HPDE6-E6E7 (cell line): ENCODE measurements around the gene SF3A2.

Experiments used
- DNase-seq: peaks from one replicate; pipeline ENCODE4 v3.0.0; 2011; ENCODE audit warnings: missing footprints; ENCODE audit errors: extremely low spot score

SF3A2 gene

DNA sequence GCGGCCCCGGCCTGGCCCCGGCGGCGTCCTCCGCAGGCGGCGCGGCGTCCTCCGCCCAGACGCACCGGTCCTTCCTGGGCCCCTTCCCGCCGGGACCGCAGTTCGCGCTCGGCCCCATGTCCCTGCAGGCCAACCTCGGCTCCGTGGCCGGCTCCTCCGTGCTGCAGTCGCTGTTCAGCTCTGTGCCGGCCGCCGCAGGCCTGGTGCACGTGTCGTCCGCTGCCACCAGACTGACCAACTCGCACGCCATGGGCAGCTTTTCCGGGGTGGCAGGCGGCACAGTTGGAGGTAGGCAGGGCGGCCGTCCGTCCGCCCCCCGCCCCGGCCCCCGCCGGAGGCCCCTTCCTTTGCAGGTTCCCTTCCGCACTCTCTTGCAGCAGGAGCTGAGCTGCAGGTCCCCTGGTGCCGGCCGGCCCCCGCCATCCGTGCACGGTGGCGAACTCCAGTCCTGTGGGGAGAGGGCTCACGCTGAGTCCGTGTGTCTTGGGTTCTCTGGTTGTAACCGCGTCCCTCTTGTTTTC, 9.7 kb upstream of the SF3A2 start:
- DNase-seq: no peak

DNA sequence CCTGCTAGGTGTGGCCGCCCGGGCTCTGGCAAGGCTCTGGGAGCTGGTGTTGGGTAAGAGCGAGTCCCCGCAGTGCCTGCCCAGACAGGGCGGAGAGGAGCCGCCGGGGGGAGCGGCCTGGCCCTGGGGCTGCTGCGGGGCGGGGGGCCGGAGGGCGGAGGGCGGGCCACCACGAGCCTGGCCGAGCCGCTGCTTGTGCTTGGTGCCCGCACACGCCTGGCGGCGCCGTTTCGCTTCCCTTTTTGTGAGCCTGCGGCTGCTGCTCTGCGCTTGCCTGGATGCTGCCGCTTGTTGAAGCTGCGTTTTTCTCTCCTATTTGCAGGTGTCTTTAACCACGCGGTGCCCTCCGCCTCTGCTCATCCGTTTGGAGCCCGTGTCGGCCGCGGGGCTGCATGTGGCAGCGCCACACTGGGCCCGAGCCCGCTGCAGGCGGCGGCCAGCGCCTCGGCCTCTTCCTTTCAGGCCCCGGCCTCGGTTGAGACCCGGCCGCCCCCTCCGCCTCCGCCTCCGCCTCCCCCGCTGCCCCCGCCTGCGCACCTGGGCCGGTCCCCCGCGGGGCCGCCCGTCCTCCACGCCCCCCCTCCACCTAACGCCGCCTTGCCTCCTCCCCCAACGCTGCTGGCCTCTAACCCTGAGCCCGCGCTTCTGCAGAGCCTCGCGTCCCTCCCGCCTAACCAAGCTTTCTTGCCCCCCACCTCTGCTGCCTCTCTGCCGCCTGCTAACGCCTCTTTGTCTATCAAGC, 9.0 kb upstream of the SF3A2 start:
- DNase-seq: no peak

DNA sequence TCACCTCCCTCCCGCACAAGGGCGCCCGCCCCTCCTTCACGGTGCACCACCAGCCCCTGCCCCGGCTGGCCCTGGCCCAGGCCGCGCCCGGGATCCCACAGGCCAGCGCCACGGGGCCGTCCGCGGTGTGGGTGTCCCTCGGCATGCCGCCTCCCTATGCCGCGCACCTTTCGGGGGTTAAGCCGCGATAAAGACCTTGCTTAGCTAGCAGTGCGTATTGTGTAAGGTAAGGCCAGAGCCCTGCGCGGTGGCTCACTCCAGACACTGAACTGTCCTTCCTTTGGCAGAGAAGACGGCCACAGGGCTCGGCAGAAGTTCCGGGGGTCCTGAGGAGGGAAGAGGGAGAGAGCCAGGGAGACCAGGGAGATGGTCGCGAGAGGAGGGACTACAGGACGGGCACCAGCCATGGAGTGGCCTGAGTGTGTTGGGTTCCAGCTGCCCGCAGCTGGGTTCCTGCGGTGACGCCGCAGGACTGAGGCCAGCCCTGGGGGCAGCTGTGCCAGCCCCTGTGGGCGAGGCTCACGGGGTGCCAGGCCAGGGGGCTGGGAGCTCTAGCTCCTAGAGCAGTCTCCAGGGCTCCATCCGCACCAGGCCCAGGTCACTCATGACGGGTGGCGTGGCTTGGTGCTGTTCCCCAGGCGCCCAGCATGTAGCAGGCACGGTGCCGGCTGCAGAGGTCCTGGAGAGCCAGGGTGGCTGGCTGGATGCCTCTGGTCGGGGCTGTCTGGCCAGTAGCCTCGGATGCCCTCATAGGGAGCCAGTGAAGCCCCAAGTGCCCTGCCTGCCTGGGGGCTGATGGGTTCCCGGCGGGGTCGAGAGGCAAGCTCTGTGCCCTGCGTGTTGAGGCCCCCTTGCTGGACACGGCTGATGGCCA, 8.2 kb upstream of the SF3A2 start:
- no peak for DNase-seq

DNA sequence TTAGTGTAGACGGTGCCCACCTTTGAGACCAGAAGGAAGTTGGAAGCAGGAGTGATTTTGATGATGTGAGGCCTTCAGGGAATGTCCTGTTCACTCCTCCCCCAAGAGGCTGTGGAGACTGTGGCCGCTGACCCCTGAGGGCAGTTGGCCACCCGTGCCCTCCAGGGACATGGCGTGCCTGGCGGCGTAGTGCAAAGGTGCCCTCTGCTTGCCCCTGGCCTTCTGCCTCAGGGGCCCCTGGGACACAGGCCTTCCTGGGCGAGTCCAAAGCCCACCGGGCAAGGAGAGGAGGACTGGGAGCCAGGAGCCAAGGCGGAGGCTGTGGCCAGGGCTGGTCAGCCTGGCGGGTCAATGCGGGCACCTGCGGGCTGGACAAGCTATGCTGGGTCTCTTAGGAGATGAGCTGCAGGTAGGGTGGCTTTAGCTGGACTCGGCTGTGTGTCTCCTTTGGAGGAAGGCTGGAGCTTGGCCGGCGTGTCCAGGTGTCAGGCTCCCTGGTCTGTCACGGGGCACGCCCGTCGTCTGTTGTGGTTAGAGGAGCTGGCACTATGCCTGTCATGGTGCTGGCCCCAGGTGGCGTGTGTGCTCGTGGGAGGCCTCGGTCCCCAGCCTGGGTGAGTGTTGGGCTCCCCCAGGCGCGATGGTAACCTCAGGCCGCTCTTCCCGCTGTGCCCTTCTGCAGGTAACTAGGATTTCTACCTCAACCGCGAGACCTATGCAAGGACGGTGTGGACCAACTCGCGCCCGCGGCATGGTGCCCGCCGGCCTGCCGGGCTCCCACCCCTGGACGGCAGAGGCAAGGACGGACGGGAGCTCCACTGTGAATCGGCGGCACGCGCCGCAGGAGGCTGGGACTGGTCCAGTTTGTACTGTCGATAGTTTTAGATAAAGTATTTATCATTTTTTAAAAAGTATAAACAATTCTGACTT, 7.3 kb upstream of the SF3A2 start:
- DNase-seq: no peak

DNA sequence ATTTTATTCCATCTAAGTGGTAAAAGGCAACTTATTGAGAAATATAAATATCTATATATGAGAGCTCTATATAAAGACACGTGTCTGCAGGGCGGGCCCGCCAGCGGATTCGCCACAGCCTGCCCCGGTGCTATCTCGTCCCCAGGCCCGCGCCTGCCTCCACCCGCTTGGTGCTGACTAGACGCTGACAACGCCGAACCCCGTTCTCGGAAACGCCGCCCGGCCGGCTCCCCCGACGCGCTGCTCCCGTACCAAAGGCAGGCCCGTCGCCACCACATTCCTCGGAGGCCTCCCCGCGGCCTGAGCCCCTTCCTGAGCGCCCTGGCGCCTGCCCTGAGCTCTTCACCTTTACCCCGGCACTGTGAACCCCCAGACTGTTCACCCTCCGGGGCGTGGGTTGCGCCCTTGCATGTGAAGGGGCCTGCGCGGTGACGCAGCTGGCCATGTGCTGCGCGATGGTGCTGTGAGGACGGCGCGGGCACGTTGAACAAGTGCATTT, 6.5 kb upstream of the SF3A2 start:
- no peak for DNase-seq

DNA sequence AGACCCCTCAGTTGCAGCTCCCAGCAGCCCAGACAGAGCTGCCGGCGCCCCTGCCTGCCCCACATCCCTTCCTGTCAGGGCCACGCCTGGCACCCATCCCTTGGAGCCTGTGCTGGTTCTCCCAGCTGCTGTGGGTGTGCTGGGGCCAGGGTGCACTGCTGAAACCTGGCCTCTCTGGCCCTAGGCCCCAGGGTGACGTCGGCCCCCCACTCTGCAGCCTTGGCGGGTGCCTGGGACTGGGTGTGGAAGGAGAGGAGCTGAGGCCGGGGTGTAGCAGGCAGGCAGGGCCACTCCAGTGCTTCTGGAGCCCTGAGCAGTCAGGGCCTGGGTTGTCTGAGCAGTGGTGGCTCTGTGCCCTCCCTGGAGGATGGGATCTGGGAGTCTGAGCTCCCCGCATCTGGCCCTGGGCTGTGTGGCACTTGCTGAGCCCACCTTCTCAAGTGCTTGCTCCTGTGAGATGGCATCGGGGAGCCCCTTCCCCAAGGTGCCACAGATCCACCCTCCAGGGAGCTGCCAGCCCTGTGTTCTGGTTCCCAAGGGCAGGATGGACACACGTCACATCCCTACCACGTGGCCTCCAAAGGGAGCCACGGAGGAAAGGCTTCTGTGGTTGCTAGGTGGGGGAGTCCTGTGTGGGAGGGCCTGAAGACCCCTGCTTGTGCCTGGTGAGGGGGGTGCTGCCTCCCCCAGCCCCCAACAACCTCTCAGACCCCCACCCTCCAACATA, 5.7 kb upstream of the SF3A2 start:
- DNase-seq: no peak

DNA sequence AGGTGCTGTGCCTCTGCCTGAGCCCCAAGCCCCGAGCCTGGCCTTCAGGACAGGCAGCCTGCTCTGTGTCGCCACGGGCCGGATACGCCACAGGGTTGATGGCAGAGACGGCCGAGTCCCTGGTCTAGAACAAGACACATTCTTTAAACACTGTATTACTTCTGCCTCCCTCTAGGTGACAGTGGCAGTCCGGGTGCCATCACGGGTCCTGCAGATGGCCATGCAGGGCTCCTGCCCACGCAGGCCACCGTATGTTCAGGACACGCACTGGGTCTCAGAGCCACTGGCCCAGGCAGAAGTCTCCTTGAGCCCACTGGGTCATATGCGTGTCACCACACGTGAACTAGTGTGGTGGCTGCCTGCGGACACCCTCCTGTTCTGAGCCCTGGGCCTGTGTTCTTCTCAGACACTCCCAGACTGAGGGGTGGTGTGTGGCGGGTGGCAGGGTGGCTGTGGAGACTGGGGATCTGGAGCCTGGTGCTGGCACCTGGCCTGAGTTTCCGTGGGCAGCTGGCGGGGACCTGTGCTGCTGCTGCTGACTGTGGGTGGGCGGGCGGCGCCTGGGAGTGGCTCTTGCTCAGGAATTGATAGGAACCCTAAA, 4.9 kb upstream of the SF3A2 start:
- no peak for DNase-seq

DNA sequence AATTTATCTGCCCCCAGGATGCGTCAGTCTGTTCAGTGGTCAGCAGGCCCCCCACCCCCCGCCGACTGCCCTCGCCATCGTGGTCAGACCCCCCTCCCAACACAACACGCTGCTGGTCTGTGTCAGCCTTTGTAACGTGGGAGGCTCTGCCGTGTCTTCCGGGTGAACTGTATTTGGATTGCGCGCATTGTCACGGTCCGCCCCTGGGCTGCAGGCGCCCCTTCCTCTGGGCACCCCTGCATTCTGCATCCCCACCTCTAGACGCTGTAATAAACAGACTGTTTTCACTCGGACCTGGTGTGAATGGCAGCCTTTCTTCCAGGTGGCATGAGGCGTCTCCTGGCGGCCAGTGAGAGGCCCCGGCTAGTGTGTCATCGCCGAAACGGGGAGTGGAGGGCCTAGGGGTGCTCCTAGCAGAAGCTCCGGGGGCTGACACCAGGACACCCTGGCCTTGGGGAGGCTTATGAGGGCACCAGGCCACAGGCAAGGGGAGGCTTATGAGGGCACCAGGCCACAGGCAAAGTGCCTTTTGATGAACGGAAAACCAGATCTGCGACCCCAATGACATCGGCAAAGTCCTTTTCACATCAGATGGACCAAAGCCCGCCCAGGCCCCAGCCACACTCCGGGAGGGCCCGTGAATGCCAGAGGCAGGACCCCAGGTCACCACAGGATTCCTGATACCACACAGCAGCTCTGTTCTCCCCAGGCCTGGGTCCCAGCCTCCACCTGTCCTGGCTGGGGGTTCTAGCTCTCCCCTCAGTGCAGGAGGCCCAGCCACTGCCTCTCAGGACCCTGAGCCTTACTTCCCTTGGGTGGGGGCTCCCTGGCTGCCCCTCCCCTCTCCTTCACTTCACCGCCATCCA, 4.1 kb upstream of the SF3A2 start:
- no peak for DNase-seq

DNA sequence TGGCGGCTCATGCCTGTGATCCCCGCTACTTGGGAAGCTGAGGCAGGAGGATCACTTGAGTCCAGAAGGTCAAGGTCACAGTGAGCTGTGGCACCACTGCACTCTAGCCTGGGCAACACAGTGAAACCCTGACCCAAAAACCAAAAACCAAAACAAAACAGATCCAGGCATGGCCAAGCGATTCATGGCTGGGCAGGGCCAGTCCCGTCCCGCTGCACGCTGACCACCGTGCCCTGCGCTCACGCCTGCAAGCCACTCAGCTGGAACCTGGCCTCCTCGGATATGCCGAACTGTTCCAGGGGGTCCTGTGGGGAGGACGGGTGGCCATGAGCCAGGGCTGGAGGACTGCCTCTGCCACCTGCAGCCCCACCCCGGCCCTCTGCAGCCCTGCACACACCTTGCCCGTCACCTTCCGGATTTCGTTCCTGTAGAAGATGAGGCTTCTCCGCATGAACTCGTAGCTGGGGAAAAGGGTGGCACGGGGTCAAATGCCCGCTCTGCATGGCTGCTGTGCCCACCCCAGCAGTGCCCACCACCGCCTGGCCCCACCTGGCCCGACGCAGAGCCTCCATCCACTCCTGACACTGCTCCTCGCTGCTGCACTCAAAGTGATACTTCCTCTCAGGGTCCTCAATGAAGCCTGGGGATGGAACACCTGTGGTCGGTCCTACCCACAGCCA, 2.9 kb upstream of the SF3A2 start:
- DNase-seq: no peak

DNA sequence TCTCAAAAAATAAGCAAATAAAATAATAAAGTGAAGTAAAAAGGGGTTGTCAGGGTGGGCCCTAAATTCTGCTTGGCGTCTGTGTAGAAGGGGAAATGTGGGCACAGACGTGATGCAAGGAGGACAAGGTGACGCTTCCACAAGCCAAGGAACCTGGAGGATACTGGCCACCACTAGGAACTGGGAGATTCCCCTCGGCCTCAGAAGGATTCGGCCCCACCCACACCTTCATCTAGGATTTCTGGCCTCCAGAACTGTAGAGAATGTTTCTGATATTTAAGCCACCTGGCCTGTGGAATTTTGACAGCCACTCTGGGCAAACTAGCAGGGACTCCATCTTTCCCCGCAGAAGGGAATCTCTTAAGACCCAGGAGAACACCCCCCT, 1.6 kb upstream of the SF3A2 start:
- no peak for DNase-seq

DNA sequence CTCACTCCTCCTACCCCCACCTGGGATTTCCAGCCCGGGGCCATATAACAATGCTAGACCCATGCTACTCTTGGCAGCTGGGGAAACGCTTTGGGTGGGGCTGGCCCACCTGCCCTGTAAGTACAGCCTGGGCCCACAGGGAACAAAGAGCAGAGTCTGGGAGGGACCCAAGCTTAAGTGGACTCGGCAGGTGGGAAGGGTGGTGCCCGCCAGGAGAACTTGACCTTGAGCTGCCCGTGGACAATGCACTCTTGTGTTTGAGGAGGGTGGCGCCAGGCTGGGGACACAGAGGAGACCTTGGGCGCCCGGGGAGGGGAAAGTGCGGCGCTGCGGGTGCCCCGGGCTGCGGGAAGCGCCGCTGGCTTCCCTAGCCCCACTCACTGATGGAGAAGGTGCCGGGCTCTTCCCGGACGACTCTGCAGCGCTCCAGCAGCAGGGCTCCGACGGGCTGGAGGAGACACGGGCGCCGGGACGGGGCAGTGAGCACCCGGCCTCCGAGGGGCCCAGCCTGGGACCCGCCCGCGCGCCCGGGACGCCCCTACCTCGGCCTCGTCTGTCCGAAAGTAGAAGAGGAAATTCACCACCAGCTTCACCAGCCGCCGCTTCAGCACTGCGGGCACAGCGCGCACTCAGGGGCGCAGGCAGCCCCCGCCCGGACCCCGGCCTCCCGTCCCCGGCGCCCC, 1.1 kb upstream of the SF3A2 start:
- no peak for DNase-seq

DNA sequence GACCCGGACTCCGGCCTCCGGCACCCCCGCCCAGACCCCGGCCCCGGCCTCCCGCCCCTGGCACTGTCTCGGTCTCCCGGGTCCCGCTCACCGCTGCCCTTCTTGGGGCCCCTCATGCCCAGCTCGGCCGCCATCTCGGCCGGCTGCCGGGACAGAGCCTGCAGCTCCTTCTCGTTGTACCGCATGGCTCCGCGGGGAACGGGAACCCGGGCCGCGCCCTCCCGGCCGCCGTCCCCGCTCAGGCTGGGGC, 635 bp upstream of the SF3A2 start:
- no peak for DNase-seq

DNA sequence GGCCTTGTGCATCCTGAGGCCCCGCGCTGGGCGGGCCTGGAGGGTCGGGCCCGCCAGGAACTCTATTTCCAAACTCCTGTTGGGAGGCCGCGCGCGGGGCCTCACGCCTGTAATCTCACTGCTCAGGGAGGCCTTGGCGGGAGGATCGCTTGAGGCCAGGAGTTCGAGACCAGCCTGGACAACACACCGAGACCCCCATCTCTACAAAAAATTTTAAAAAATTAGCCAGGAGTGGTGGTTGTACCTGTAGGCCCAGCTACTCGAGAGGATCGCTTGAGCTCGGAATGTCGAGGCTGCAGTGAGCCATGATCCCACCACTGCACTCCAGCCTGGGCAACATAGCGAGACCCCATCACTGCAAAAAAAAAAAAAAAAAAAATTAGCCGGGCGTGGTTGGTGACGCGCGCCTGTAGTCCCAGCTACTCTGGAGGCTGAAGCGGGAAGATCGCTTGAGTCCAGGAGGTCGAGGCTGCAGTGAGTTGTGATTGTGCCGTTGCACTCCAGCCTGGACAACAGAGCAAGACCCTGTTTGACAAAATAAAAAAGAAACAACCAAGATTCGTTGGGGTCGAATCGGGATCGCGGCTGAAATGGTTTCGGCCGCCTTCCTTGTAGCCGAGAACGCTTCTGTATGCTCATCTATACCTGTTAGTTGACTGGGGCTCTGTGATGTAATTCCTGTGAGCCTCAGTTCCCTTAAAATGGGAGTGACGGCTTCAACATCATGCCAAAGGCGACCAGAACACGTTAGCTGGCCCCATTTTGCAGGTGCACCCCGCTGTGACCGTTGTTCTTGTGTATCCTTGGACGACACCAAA, 636 bp downstream of the SF3A2 start:
- no peak for DNase-seq

DNA sequence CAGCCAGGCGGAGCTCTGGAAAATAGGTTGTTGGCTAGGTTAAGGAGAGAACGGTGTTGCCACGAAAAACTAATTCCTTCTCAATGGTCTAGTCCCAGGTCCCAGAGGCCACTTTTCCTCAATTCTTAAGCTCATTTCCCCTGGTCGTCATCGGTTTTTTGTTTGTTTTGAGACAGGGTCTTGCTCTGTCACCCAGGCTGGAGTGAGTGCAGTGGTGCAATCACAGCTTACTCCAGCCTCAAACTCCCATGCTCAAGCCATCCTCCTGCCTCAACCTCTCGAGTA, 1.2 kb downstream of the SF3A2 start:
- no peak for DNase-seq

DNA sequence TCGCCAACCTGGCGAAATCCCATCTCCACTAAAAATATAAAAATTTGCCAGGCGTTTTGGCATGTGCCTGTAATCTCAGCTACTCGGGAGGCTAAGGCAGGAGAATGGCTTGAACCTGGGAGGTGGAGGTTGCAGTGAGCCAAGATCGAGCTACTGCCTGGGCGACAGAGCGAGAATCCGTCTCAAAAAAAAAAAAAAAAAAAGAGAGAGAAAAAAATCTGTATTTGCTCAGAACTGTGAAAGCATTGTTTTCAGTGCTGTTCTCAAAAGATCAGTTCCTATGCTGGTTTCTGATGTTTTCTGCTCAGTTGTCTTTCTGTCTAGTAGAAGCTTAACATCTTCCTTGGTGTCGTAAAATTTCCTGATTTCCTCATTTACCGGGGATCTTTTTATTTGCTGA, 2.5 kb downstream of the SF3A2 start:
- DNase-seq: no peak

DNA sequence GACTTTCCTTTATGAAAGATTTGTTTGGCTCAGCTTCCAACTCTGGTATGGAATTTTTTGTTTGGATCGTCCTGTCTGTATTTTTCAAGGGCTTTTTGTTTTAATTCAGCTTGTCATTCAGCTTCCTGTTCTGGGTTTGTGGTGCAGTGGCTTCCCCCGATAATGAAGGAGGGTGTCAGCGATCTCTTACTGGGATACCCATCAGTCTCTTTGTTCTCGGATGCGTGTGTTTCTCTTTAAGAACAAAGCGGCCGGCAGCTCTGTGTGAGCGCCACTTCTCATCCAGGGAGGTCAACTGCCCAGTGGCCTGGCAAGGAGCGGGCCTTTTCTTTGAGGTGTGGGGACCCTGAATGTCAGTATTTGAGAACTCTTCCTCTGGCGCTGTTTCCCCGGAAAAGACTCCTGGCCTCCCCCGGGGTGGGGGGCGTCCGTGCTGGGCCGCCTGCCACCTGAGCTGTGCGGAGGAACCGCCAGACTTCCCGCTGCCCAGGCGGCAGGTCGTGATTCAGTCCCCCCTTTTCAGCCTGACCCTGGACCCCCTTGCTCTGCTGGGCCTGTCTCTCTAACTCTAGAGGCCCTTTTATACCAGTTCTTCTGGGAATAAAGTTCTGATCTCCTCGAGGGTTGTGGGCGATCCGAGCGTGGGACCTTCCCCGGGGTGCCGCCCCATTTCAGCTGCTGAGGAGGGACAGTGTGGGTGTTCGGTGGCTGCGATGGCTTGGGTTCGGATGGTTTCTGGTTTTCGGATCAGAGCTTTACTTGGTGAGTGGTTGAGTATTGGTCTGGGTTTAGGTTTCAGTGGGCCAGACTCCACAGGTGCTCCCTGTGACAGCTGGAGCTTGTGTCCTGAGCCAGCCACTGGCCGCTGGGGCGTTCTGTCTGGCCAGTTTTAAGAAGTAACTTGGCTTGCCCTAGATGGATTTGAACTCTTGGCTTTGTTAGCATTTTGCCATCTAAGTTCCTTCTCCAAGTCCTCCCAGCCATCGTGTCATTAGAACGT, 3.4 kb downstream of the SF3A2 start:
- DNase-seq: no peak
